ENCODE results near the gene KIF6. TPM values are rescaled to one million over a fixed set of nuclear protein-coding genes. Genes with fewer than 3 reads are reported as not detected.
"Not testable (repeated sequence)": the region's sequence is repeated elsewhere in the genome, so short reads cannot be mapped to it uniquely, and the experiment has no call there.

The KIF6 gene
- total RNA-seq, 1 donor from 2014 or later: 2.9 TPM

GRCh38 chr6:39484276-39484675 lies 240.9 kb downstream of the KIF6 start:
- H3K9me3 Mint-ChIP-seq (ENCODE audit: low read depth): peaks cover 12% of the 10 kb centered on the region
- TF ChIP-seq, protein P1, sequence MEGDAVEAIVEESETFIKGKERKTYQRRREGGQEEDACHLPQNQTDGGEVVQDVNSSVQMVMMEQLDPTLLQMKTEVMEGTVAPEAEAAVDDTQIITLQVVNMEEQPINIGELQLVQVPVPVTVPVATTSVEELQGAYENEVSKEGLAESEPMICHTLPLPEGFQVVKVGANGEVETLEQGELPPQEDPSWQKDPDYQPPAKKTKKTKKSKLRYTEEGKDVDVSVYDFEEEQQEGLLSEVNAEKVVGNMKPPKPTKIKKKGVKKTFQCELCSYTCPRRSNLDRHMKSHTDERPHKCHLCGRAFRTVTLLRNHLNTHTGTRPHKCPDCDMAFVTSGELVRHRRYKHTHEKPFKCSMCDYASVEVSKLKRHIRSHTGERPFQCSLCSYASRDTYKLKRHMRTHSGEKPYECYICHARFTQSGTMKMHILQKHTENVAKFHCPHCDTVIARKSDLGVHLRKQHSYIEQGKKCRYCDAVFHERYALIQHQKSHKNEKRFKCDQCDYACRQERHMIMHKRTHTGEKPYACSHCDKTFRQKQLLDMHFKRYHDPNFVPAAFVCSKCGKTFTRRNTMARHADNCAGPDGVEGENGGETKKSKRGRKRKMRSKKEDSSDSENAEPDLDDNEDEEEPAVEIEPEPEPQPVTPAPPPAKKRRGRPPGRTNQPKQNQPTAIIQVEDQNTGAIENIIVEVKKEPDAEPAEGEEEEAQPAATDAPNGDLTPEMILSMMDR (IDR thresholded peaks at IDR 0.05; ENCODE audit: unreplicated experiment): no peak
- no peak for DNase-seq (ENCODE audit: low spot score, unreplicated experiment)
- no peak overlapping the region for H3K27ac Mint-ChIP-seq
- no peak overlapping the region for H3K4me3 Mint-ChIP-seq (ENCODE audit: low read depth)
- H3K4me1 Mint-ChIP-seq (ENCODE audit: low read depth): peaks cover 7% of the 10 kb centered on the region
- no peaks in the 10 kb centered on the region for H3K27me3 Mint-ChIP-seq
- no peaks in the 10 kb centered on the region for H3K36me3 Mint-ChIP-seq (ENCODE audit: insufficient read depth)

- not testable (repeated sequence) for H3K27ac Mint-ChIP-seq; DNase-seq (ENCODE audit: low spot score, unreplicated experiment); H3K4me1 Mint-ChIP-seq (ENCODE audit: low read depth); H3K4me3 Mint-ChIP-seq (ENCODE audit: low read depth); H3K36me3 Mint-ChIP-seq (ENCODE audit: insufficient read depth); H3K27me3 Mint-ChIP-seq
- peaks cover 21% of the 10 kb centered on the region for H3K9me3 Mint-ChIP-seq (ENCODE audit: low read depth)
Measured at GRCh38 chr6:39479819-39480218, 245.4 kb downstream of the KIF6 start.

DNA sequence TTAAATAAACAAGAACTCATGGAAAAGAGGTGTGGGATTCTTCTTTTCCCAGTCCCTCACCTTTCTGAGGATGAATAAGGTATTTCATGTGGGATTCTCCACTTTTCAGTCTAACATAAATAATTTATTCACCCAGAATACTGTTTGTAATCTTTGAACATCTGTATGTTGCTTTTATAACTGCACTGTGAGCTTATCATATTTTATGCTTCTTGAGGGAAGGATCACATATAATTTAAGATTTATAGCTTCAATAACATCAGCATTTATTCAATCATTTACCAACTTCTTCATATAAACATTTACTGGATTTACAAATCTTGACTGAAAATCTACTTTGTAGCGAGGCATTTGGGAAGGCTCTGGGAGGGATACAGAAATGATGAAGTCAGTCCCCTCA lies 248.5 kb downstream of the KIF6 start:
- Mint-ChIP-seq H3K4me3 (ENCODE audit: low read depth) (no peak overlapping the region), H3K9me3 (ENCODE audit: low read depth) (peaks cover 21% of the 10 kb centered on the region), H3K27me3 (peaks cover 5% of the 10 kb centered on the region), H3K4me1 (ENCODE audit: low read depth) (no peaks in the 10 kb centered on the region), H3K27ac (no peak overlapping the region), H3K36me3 (ENCODE audit: insufficient read depth) (no peaks in the 10 kb centered on the region)
- TF ChIP-seq, protein P1 (IDR thresholded peaks at IDR 0.05; ENCODE audit: unreplicated experiment): no peak
- DNase-seq (ENCODE audit: low spot score, unreplicated experiment): no peak

- Mint-ChIP-seq H3K4me1 (ENCODE audit: low read depth) (no peaks in the 10 kb centered on the region), H3K27ac (no peak overlapping the region), H3K4me3 (ENCODE audit: low read depth) (no peak overlapping the region), H3K27me3 (peaks cover 9% of the 10 kb centered on the region), H3K9me3 (ENCODE audit: low read depth) (peaks cover 21% of the 10 kb centered on the region), H3K36me3 (ENCODE audit: insufficient read depth) (no peaks in the 10 kb centered on the region)
- TF ChIP-seq, protein P1 (IDR thresholded peaks at IDR 0.05; ENCODE audit: unreplicated experiment): no peak
- no peak for DNase-seq (ENCODE audit: low spot score, unreplicated experiment)
Measured at GRCh38 chr6:39476151-39476550, 249.1 kb downstream of the KIF6 start.

GRCh38 chr6:39471954-39472659 lies 253.1 kb downstream of the KIF6 start:
- Mint-ChIP-seq H3K27me3 (peaks cover 15% of the 10 kb centered on the region), H3K4me1 (ENCODE audit: low read depth) (peaks cover 4% of the 10 kb centered on the region), H3K4me3 (ENCODE audit: low read depth) (no peak overlapping the region), H3K36me3 (ENCODE audit: insufficient read depth) (no peaks in the 10 kb centered on the region), H3K27ac (no peak overlapping the region), H3K9me3 (ENCODE audit: low read depth) (no peaks in the 10 kb centered on the region)
- no peak for DNase-seq (ENCODE audit: low spot score, unreplicated experiment)
- TF ChIP-seq, protein P1 (IDR thresholded peaks at IDR 0.05; ENCODE audit: unreplicated experiment): no peak

DNA sequence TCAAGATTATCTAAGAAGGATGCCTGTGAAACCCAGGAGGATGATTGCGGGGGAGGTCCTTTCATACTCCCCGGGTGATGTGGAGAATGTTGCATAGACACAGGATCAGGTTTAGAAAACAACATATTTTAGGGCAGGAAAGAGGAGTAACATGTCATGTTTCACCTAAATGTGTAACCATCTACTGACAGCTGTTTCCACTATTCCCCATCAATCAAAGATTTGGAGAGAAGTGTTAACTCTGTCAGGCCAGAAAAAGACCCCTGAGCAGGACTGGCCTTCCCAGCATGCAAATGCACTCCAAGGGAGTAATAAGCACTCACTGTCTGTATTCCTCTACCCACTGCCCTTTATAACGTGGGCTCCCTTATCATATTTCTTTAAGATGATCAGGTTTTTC lies 254.7 kb downstream of the KIF6 start:
- TF ChIP-seq, protein P1 (IDR thresholded peaks at IDR 0.05; ENCODE audit: unreplicated experiment): no peak
- Mint-ChIP-seq H3K36me3 (ENCODE audit: insufficient read depth) (no peaks in the 10 kb centered on the region), H3K4me1 (ENCODE audit: low read depth) (peaks cover 6% of the 10 kb centered on the region), H3K27ac (no peak overlapping the region), H3K4me3 (ENCODE audit: low read depth) (no peak overlapping the region), H3K27me3 (peaks cover 23% of the 10 kb centered on the region), H3K9me3 (ENCODE audit: low read depth) (no peaks in the 10 kb centered on the region)
- no peak for DNase-seq (ENCODE audit: low spot score, unreplicated experiment)

Data from progenitor cell of endocrine pancreas (in vitro differentiated cells).